GM23248 (cell line): Measurements from ENCODE around the gene ABHD4. TPM values are rescaled to one million over a fixed set of nuclear protein-coding genes. Genes with fewer than 3 reads are reported as not detected.
A peak's percentile ranks its signal among the peaks of the same experiment; 100 is the strongest.

ENCODE experiments used
- DNase-seq: peaks from one replicate; pipeline ENCODE4 v3.0.0-alpha.2; 2015
- H2AFZ ChIP-seq: fragments of 200-600 bp; sonication (generic); 2 replicates; pipeline ENCODE4 v1.6.1; 2016; ENCODE audit warnings: antibody characterized with exemption
- H3F3A ChIP-seq: fragments of 200-600 bp; sonication (generic); 2 replicates; pipeline ENCODE4 v1.6.1; 2016; ENCODE audit warnings: mild to moderate bottlenecking, antibody characterized with exemption, mixed run types; ENCODE audit not compliant: insufficient read depth
- H3K27ac ChIP-seq: fragments of 200-600 bp; sonication (generic); 2 replicates; pipeline ENCODE4 v1.5.1; 2016; ENCODE audit warnings: mild to moderate bottlenecking
- H3K27me3 ChIP-seq: fragments of 200-600 bp; sonication (generic); replicated peaks from 2 replicates; pipeline ENCODE4 v1.6.1; 2016; ENCODE audit warnings: mild to moderate bottlenecking; ENCODE audit not compliant: insufficient read depth
- H3K36me3 ChIP-seq: fragments of 200-600 bp; sonication (generic); 2 replicates; pipeline ENCODE4 v1.6.1; 2016; ENCODE audit warnings: low read depth, mild to moderate bottlenecking
- H3K4me1 ChIP-seq: fragments of 200-600 bp; sonication (generic); 2 replicates; pipeline ENCODE4 v1.6.1; 2016; ENCODE audit warnings: mild to moderate bottlenecking; ENCODE audit not compliant: insufficient read depth
- H3K4me2 ChIP-seq: fragments of 200-600 bp; sonication (generic); one replicate; pipeline ENCODE4 v1.6.1; 2016; ENCODE audit warnings: mild to moderate bottlenecking; ENCODE audit not compliant: unreplicated experiment
- H3K4me3 ChIP-seq: fragments of 200-600 bp; sonication (generic); 2 replicates; pipeline ENCODE4 v1.5.1; 2016; ENCODE audit warnings: mild to moderate bottlenecking
- H3K79me2 ChIP-seq: fragments of 200-600 bp; sonication (generic); 2 replicates; pipeline ENCODE4 v1.6.1; 2016; ENCODE audit warnings: mild to moderate bottlenecking; ENCODE audit not compliant: insufficient read depth
- H3K9ac ChIP-seq: fragments of 200-600 bp; sonication (generic); 2 replicates; pipeline ENCODE4 v1.6.1; 2016; ENCODE audit warnings: mild to moderate bottlenecking
- H3K9me2 ChIP-seq: fragments of 200-600 bp; sonication (generic); 2 replicates; pipeline ENCODE4 v1.6.1; 2016; ENCODE audit warnings: mixed run types, mild to moderate bottlenecking, moderate library complexity; ENCODE audit not compliant: insufficient read depth
- H3K9me3 ChIP-seq: fragments of 200-600 bp; sonication (generic); one replicate; pipeline ENCODE4 v1.6.1; 2017; ENCODE audit warnings: low read depth
- H4K20me1 ChIP-seq: fragments of 200-600 bp; sonication (generic); 2 replicates; pipeline ENCODE4 v1.6.0; 2016; ENCODE audit not compliant: insufficient read depth
- EZH2 ChIP-seq: fragments of 200-600 bp; sonication (generic); IDR thresholded peaks from 2 replicates; pipeline ENCODE4 v1.6.1; 2018; ENCODE audit warnings: antibody characterized with exemption, mild to moderate bottlenecking; ENCODE audit not compliant: insufficient read depth, poor library complexity, severe bottlenecking
- EZH2phosphoT487 ChIP-seq: fragments of 200-600 bp; sonication (generic); IDR thresholded peaks from 2 replicates; pipeline ENCODE4 v1.6.1; 2018; ENCODE audit warnings: antibody characterized with exemption, moderate library complexity, mild to moderate bottlenecking, low read depth; ENCODE audit not compliant: insufficient read depth
- WGBS, 2 experiments: methylation state at CpG; one replicate each; pipeline ENCODE4 v1.1.6; 2015 to 2017; ENCODE audit warnings: low lambda C conversion rate in 2 of 2, low coverage in 1 of 2; ENCODE audit errors: missing lambda C conversion rate in 2 of 2; 5-methylcytosine and 5-hydroxymethylcytosine counted together
- in situ Hi-C: fragments of 300-500 bp; cut with MboI; formaldehyde crosslinking; loops from 2 replicates; pipeline ENCODE4 v1.15.0; 2020
- polyA plus RNA-seq: library from polyadenylated mRNA; unstranded; fragments of >200 nt; fragmentation: Nextera tagmentation; extraction: Ambion mirVana; gene quantifications from 2 replicates; pipeline ENCODE4 v1.2.1, GENCODE V29; 2016
- total RNA-seq: library from RNA; depleted of rRNA; stranded (reverse); fragments of >200 nt; shearing (Covaris generic); gene quantifications from 2 replicates; pipeline ENCODE4 v1.2.3, GENCODE V29; 2014

The ABHD4 gene
- total and polyA plus RNA-seq, 2 experiments from 2014 or later = 16.8 to 26.5 TPM

DNA sequence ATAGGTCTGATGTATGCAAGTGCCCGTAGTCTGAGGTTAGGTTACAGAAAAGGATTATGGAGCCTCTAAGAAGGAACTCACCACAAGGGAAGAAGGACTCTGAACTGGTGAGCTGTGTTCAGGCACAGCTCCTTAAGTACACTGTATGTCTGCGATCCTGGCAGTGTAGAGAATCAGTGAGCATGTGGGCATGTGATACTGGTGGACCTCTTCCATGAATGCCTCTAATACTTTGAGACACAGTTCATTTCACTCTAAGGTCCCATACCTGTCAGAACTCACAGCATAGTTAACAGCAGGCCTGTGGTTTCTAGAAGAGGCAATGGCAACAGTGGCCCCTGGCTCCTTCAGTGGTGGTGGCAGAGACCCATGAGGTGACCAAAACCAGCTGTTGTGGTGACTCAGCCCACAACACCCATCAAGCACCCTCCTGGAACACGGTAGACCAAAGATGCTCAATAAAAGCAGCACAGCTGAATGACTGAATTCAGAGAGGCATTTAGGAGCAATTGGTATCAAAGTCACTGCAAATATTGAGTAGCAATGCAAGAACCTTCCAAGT lies 52.9 kb downstream of the ABHD4 start:
- no peaks in the 10 kb centered on the region for H3K9me2 ChIP-seq
- H3K4me2 ChIP-seq = no peak overlapping the region
- H3K27me3 ChIP-seq = no peaks in the 10 kb centered on the region
- H3K27ac ChIP-seq = no peak overlapping the region
- DNase-seq = peak; percentile 44
- H3K9me3 ChIP-seq = no peaks in the 10 kb centered on the region
- H3K36me3 ChIP-seq = no peaks in the 10 kb centered on the region
- H4K20me1 ChIP-seq = no peaks in the 10 kb centered on the region
- no peak overlapping the region for H3K9ac ChIP-seq
- no peak overlapping the region for H2AFZ ChIP-seq
- in situ Hi-C loops = loop anchor here (10.0 to 25.0 kb wide), 2 partner anchors 76 to 264 kb away; no protein-coding TSS in a partner anchor
- 58 to 64% methylated on average over 3 of the region's 3 CpGs for WGBS, 2 experiments
- no peak overlapping the region for H3K4me3 ChIP-seq
- H3K79me2 ChIP-seq = no peaks in the 10 kb centered on the region
- peaks cover 28% of the 10 kb centered on the region for H3K4me1 ChIP-seq
- TF ChIP-seq EZH2 (no peak), EZH2phosphoT487 (no peak)
- peaks cover 9% of the 10 kb centered on the region for H3F3A ChIP-seq

DNA sequence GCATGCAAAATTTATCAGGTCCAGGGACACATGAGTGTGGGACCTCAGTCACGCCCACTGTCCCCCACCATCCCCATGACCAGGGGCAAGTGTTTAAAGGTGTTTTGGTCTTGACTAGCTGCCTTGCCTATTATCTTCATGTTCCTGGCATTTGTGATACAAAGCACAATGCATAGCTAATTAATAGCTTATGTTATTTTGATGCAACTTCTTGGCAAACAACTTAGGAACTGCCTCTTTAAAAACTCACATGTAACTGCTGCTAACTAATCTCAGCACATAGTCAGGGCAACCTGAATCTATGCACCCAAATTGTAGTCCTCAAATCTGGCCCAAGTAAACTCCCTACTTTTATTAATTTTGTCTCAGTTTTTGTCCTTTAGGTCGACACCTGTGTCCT lies 53.5 kb downstream of the ABHD4 start:
- Histone ChIP-seq H3K79me2 (no peaks in the 10 kb centered on the region), H3K9ac (no peak overlapping the region), H3K4me3 (no peak overlapping the region), H3K4me2 (no peak overlapping the region), H3K9me2 (no peaks in the 10 kb centered on the region), H3K27ac (no peak overlapping the region), H3K4me1 (peaks cover 22% of the 10 kb centered on the region), H3K36me3 (no peaks in the 10 kb centered on the region), H2AFZ (no peak overlapping the region), H3K27me3 (no peaks in the 10 kb centered on the region), H3F3A (peaks cover 3% of the 10 kb centered on the region), H3K9me3 (no peaks in the 10 kb centered on the region), H4K20me1 (no peaks in the 10 kb centered on the region)
- in situ Hi-C loops = loop anchor here (10.0 to 25.0 kb wide), 2 partner anchors 77 to 264 kb away; no protein-coding TSS in a partner anchor
- peak; percentile 20 for DNase-seq
- TF ChIP-seq EZH2 = no peak
- no peak for TF ChIP-seq EZH2phosphoT487
- WGBS, 2 experiments = 39 to 47% methylated on average over 2 of the region's 2 CpGs

DNA sequence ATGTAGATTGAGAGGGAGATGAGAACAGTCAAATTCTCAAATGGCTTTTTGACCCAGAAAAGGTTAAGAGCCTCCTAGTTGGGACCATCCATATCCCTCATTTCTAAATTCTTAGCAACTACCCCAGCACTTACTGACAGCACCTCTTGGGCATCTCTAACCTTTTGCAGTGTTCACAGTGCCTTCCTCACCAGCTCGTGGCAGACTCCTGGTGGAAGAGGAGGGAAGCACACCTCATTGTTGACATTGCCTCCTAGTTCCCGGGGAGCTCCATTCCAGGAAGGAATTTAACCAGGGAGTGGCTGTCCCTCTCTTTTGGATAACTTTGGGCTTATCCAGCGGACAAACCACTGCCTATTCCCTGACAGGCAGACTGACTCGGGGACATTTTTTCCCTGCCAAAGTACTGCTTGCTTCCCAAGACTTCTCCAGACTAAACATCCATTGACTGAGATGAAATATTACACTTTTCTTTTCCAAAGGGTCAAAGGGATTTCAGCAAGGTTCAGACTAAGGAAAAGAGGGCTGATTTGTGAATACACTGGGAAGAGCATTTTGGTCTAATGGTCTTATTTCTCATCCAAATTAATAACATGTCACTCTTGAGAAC lies 55.0 kb downstream of the ABHD4 start:
- in situ Hi-C loops = loop anchor here (10.0 to 25.0 kb wide), 2 partner anchors 78 to 266 kb away; no protein-coding TSS in a partner anchor
- Histone ChIP-seq H3K36me3 (no peaks in the 10 kb centered on the region), H3K4me2 (peak overlapping the region; percentile 32), H3K4me1 (peaks cover 14% of the 10 kb centered on the region), H3K9me2 (no peaks in the 10 kb centered on the region), H3K4me3 (no peak overlapping the region), H2AFZ (peak overlapping the region; percentile 87), H3F3A (no peaks in the 10 kb centered on the region), H3K9ac (no peak overlapping the region), H4K20me1 (no peaks in the 10 kb centered on the region), H3K27me3 (no peaks in the 10 kb centered on the region), H3K9me3 (no peaks in the 10 kb centered on the region), H3K79me2 (no peaks in the 10 kb centered on the region), H3K27ac (no peak overlapping the region)
- peak; percentile 87 for DNase-seq
- TF ChIP-seq EZH2 (no peak), EZH2phosphoT487 (no peak)
- WGBS, 2 experiments = 0 to 2% methylated on average over 3 to 4 of the region's 4 CpGs

DNA sequence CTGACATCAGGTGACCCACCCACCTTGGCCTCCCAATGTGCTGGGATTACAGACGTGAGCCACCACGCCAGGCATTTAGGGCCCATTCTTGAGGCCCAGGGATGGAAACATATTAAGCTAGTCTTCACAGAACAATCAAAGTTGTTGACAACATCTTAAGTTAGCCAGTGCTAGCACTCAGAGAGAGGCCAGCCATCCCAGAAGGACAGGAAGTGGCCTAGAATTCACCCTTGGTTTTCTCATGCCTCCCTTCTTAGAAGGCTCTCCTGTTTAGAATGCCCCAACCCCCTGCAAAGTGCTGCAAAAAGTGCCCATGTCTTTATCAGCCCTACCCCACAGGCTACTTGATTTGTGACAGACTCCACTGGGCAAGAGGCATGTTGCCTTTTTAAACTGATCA lies 58.1 kb downstream of the ABHD4 start:
- H3K27ac ChIP-seq = no peak overlapping the region
- no peaks in the 10 kb centered on the region for H3K79me2 ChIP-seq
- no peak overlapping the region for H2AFZ ChIP-seq
- H3K36me3 ChIP-seq = no peaks in the 10 kb centered on the region
- DNase-seq = no peak
- no peaks in the 10 kb centered on the region for H3K9me2 ChIP-seq
- TF ChIP-seq EZH2 = no peak
- no peaks in the 10 kb centered on the region for H4K20me1 ChIP-seq
- H3F3A ChIP-seq = no peaks in the 10 kb centered on the region
- no peak overlapping the region for H3K4me3 ChIP-seq
- H3K9me3 ChIP-seq = no peaks in the 10 kb centered on the region
- H3K4me1 ChIP-seq = peaks cover 4% of the 10 kb centered on the region; the same call in 1 of the 2 replicates
- in situ Hi-C loops = loop anchor here (10.0 to 25.0 kb wide), 2 partner anchors 81 to 269 kb away; no protein-coding TSS in a partner anchor
- H3K4me2 ChIP-seq = no peak overlapping the region
- no peaks in the 10 kb centered on the region for H3K27me3 ChIP-seq
- H3K9ac ChIP-seq = no peak overlapping the region
- 85% methylated on average over 2 of the region's 2 CpGs for WGBS, 2 experiments
